K562 (cell line): Measurements from ENCODE around the gene CCDC184. TPM values are rescaled to one million over a fixed set of nuclear protein-coding genes. Genes with fewer than 3 reads are reported as not detected.

ENCODE experiments used
- ATAC-seq: fragments of 200-7000 bp; cut with Tn5 transposase; 3 replicates; pipeline ENCODE4 v1.9.1; 2020; ENCODE audit warnings: moderate library complexity
- BruUV-seq: library from RNA; stranded (reverse); fragments of 400-500 nt; replicated peaks from 2 replicates; lab custom pipeline; 2021; lab: Mats Ljungman, UMichigan
- CTCF ChIA-PET: fragments of 300-600 bp; formaldehyde crosslinking; extraction: SDS; loops from one replicate; lab custom pipeline; 2021; ENCODE audit warnings: low intra/inter-chr PET ratio; lab: Yijun Ruan, JAX
- POLR2A ChIA-PET: fragments of 300-600, 350-650 bp; sonication (Branson Sonifier 250); formaldehyde crosslinking; extraction: SDS; loops from one replicate; lab custom pipeline; 2021; ENCODE audit warnings: antibody characterized with exemption, inconsistent platforms; lab: Yijun Ruan, JAX
- DNase-seq, 4 experiments: peaks; one replicate each; pipeline versions ENCODE4 v3.0.0 to v3.0.0-alpha.2; 2011 to 2018; ENCODE audit warnings: low spot score in 3 of 4, mixed read lengths in 3 of 4; ENCODE audit errors: extremely low read depth in 1 of 4
- FAIRE-seq: peaks from 2 replicates; lab custom pipeline; 2011; peaks lifted over from hg19 to GRCh38; lab: Jason Lieb, UNC
- H2AFZ ChIP-seq: 2 replicates; pipeline ENCODE4 v1.6.0; 2011; ENCODE audit warnings: low read depth, low read length, control low read depth, inconsistent platforms
- H3K27ac ChIP-seq: fragments of 200-600 bp; 3 replicates; pipeline ENCODE4 v1.8.0; 2011; ENCODE audit warnings: low read depth, mild to moderate bottlenecking, control low read depth, inconsistent platforms, low read length, moderate library complexity, mixed read lengths; ENCODE audit errors: extremely low read depth
- H3K27me3 ChIP-seq, 2 experiments: fragments of 300-600 bp in 1 of 2; 2 replicates in 1 of 2; 3 replicates in 1 of 2; pipeline versions ENCODE4 v1.6.0 to v1.8.0; 2011; ENCODE audit warnings: inconsistent platforms in 2 of 2, low read length in 2 of 2, mild to moderate bottlenecking in 1 of 2, mixed read lengths in 1 of 2, moderate library complexity in 1 of 2; ENCODE audit not compliant: control insufficient read depth in 2 of 2, insufficient read depth in 2 of 2
- H3K36me3 ChIP-seq: fragments of 300-600 bp; 3 replicates; pipeline ENCODE4 v1.8.0; 2011; ENCODE audit warnings: mild to moderate bottlenecking, low read length, inconsistent platforms; ENCODE audit not compliant: control insufficient read depth, insufficient read depth
- H3K4me1 ChIP-seq, 2 experiments: fragments of 200-600 bp in 1 of 2; replicated peaks in 1 of 2; 2 replicates in 1 of 2; 3 replicates in 1 of 2; pipeline versions ENCODE4 v1.5.1 to v1.8.0; 2011; ENCODE audit warnings: inconsistent platforms in 2 of 2, low read length in 2 of 2, mild to moderate bottlenecking in 1 of 2, mixed read lengths in 1 of 2, moderate library complexity in 1 of 2; ENCODE audit not compliant: control insufficient read depth in 2 of 2, insufficient read depth in 2 of 2
- H3K4me2 ChIP-seq: 2 replicates; pipeline ENCODE4 v1.6.1; 2011; ENCODE audit warnings: low read length, control low read depth, inconsistent platforms, mixed read lengths; ENCODE audit not compliant: insufficient read depth
- H3K4me3 ChIP-seq: fragments of 200-600 bp; sonication (generic), shearing (Covaris generic); 2 replicates; pipeline ENCODE4 v1.5.1; 2016; ENCODE audit warnings: control low read depth, inconsistent platforms
- H3K79me2 ChIP-seq: fragments of 200-600 bp; 3 replicates; pipeline ENCODE4 v1.8.0; 2011; ENCODE audit warnings: low read length, inconsistent platforms; ENCODE audit not compliant: control insufficient read depth, insufficient read depth
- H3K9ac ChIP-seq, 2 experiments: 2 replicates each; pipeline versions ENCODE4 v1.6.0 to v1.6.1; 2011; ENCODE audit warnings: low read depth in 2 of 2, low read length in 2 of 2, control low read depth in 1 of 2, inconsistent platforms in 1 of 2, mild to moderate bottlenecking in 1 of 2, mixed read lengths in 1 of 2; ENCODE audit not compliant: insufficient read depth in 1 of 2
- H3K9me1 ChIP-seq: one replicate; pipeline ENCODE4 v1.6.0; 2011; ENCODE audit warnings: inconsistent platforms, mild to moderate bottlenecking, low read length, moderate library complexity; ENCODE audit not compliant: control insufficient read depth, insufficient read depth
- H3K9me3 ChIP-seq: replicated peaks from 2 replicates; pipeline ENCODE4 v1.5.1; 2011; ENCODE audit warnings: low read depth, low read length, inconsistent platforms; ENCODE audit not compliant: control insufficient read depth, insufficient read depth
- H4K20me1 ChIP-seq: replicated peaks from 2 replicates; pipeline ENCODE4 v1.6.1; 2011; ENCODE audit warnings: low read length, inconsistent platforms, mixed read lengths; ENCODE audit not compliant: control insufficient read depth, insufficient read depth
- ASH1L ChIP-seq: fragments of 450-650 bp; IDR thresholded peaks from 2 replicates; pipeline ENCODE4 v1.6.1; 2018; ENCODE audit warnings: borderline replicate concordance, mild to moderate bottlenecking, low read depth; ENCODE audit not compliant: partially characterized antibody
- ATF2 ChIP-seq: sonication (generic); formaldehyde crosslinking; IDR thresholded peaks from 2 replicates; pipeline ENCODE4 v1.8.1; 2022; ENCODE audit warnings: missing genetic modification reagents
- BHLHE40 ChIP-seq: IDR thresholded peaks from 2 replicates; pipeline ENCODE4 v1.6.1; 2011; ENCODE audit warnings: low read length, improper control_type of control experiment
- C11orf30 ChIP-seq: fragments of 450-650 bp; IDR thresholded peaks from 2 replicates; pipeline ENCODE4 v1.6.1; 2016; ENCODE audit warnings: low read depth, mild to moderate bottlenecking
- FOXJ3 ChIP-seq: sonication (generic); formaldehyde crosslinking; IDR thresholded peaks from 2 replicates; pipeline ENCODE4 v1.4.0; 2020; ENCODE audit warnings: mild to moderate bottlenecking, missing genetic modification reagents
- HNRNPH1 ChIP-seq: fragments of 200-400 bp; formaldehyde crosslinking; optimal IDR thresholded peaks from 2 replicates; pipeline ENCODE3; 2017; ENCODE audit warnings: low read depth, mild to moderate bottlenecking, low read length, moderate library complexity
- LEF1 ChIP-seq: fragments of 450-650 bp; IDR thresholded peaks from 2 replicates; pipeline ENCODE4 v1.6.1; 2016; ENCODE audit warnings: mild to moderate bottlenecking
- MEIS2 ChIP-seq: fragments of 450-650 bp; IDR thresholded peaks from 2 replicates; pipeline ENCODE4 v1.6.1; 2014; ENCODE audit warnings: mild to moderate bottlenecking; ENCODE audit not compliant: partially characterized antibody
- RBM15 ChIP-seq: fragments of 200-400 bp; formaldehyde crosslinking; IDR thresholded peaks from 2 replicates; pipeline ENCODE4 v1.6.1; 2018; ENCODE audit warnings: mild to moderate bottlenecking, low read length, moderate library complexity; ENCODE audit not compliant: insufficient read depth
- ZBTB26 ChIP-seq: fragments of 450-650 bp; formaldehyde crosslinking; IDR thresholded peaks from 2 replicates; pipeline ENCODE4 v1.4.0; 2022; ENCODE audit warnings: missing genetic modification characterization
- ZFP30 ChIP-seq: fragments of 250-450 bp; sonication (Bioruptor Pico); IDR thresholded peaks from 2 replicates; pipeline ENCODE4 v1.8.0; 2022; ENCODE audit warnings: moderate library complexity, mild to moderate bottlenecking, inconsistent platforms, borderline replicate concordance
- ZFP91 ChIP-seq: sonication (generic); formaldehyde crosslinking; IDR thresholded peaks from 2 replicates; pipeline ENCODE4 v1.8.0; 2022; ENCODE audit warnings: mild to moderate bottlenecking, missing genetic modification reagents
- ZNF134 ChIP-seq: fragments of 250-450 bp; sonication (Bioruptor Pico); conservative IDR thresholded peaks from 2 replicates; pipeline ENCODE4 v1.4.0; 2020
- ZNF609 ChIP-seq: sonication (generic); formaldehyde crosslinking; IDR thresholded peaks from 2 replicates; pipeline ENCODE4 v1.8.1; 2023; ENCODE audit warnings: missing genetic modification reagents, mild to moderate bottlenecking, borderline replicate concordance
- WGBS: fragments of 100-300 bp; shearing (Covaris generic); methylation state at CpG from one replicate; pipeline ENCODE4 v1.1.6; 2016; ENCODE audit warnings: low coverage, mixed read lengths; ENCODE audit not compliant: insufficient coverage; ENCODE audit errors: missing lambda C conversion rate; 5-methylcytosine and 5-hydroxymethylcytosine counted together
- in situ Hi-C: fragments of 300-500 bp; cut with MboI; formaldehyde crosslinking; loops from 4 replicates; pipeline ENCODE4 v1.15.0; 2018; ENCODE audit warnings: inconsistent platforms, mixed read lengths
- intact Hi-C: fragments of 100-400 bp; cut with micrococcal nuclease; formaldehyde crosslinking; loops from 2 replicates; pipeline ENCODE4 v1.14.2; 2022
- polyA plus RNA-seq, 8 experiments: library from polyadenylated mRNA; depleted of rRNA in 4 of 8; stranded (reverse) in 5 of 8; unstranded in 3 of 8; fragments of >200 nt; fragmentation: Nextera tagmentation in 2 of 8; fragmentation: Illumina TruSeq in 1 of 8; extraction: Ambion mirVana in 2 of 8; extraction: Trizol in 1 of 8; gene quantifications; 2 replicates each; pipeline versions ENCODE4 v1.2.1 to v1.2.3, GENCODE V29; 2011 to 2014; ENCODE audit warnings: inconsistent platforms in 1 of 8, missing spikeins in 1 of 8
- total RNA-seq, 7 experiments: library from RNA; depleted of rRNA in 6 of 7; stranded (reverse); fragments of >200 nt in 6 of 7; fragmentation: Illumina TruSeq in 2 of 7; extraction: Trizol in 2 of 7; gene quantifications; 2 replicates each; pipeline versions ENCODE4 v1.2.1 to v1.2.3, GENCODE V29; 2011 to 2021; ENCODE audit warnings: low replicate concordance in 1 of 7

Gene CCDC184
- total and polyA plus RNA-seq, 9 of the 15 experiments (the other 6 are each of a cell fraction or from before 2014, with no cell fraction given), result 0.09 TPM; not detected in 8

- Histone ChIP-seq H3K79me2 (peaks cover 13% of the 10 kb centered on the region; the same call in 2 of the 3 replicates), H3K36me3 (no peaks in the 10 kb centered on the region), H3K27ac (no peak overlapping the region), H2AFZ (peak overlapping the region; percentile 54; the same call in 1 of the 2 replicates), H4K20me1 (no peaks in the 10 kb centered on the region), H3K9ac (peak overlapping the region in 1 of 2 experiments; percentile 43; a peak in 2 of 4 replicates), H3K9me3 (no peaks in the 10 kb centered on the region), H3K4me1 (peaks cover 4 to 7% of the 10 kb centered on the region in 2 experiments), H3K9me1 (no peaks in the 10 kb centered on the region), H3K27me3 (no peaks in the 10 kb centered on the region), H3K4me2 (no peak overlapping the region), H3K4me3 (no peak overlapping the region)
- 57% methylated on average over 2 of the region's 2 CpGs for WGBS
- in situ Hi-C loops (loop anchor here (10.0 kb wide), 1 partner anchor 196 kb away; the partner anchor contains the start of gene TMEM106C), intact Hi-C loops (loop anchor here (10.0 kb wide), 2 partner anchors 166 to 446 kb away; no protein-coding TSS in a partner anchor)
- BruUV-seq, result no TSS peak
- CTCF ChIA-PET, result no interaction called here
- DNase-seq, result peak in 1 of 4 experiments; percentile 37
- POLR2A ChIA-PET, result no interaction called here
- no peak for FAIRE-seq
- no peak for ATAC-seq
- TF ChIP-seq ZBTB26 (CRISPR knock-in tag) (no peak), RBM15 (no peak), ZNF609 (no peak), MEIS2 (no peak), BHLHE40 (no peak), ZFP30 (CRISPR knock-in tag) (no peak), HNRNPH1 (no peak), ZFP91 (CRISPR knock-in tag) (no peak), ZNF134 (peak; percentile 83), C11orf30 (no peak), ATF2 (no peak), LEF1 (no peak), FOXJ3 (CRISPR knock-in tag) (no peak), ASH1L (no peak)
Measured at GRCh38 chr12:48160807-48161206, 22.6 kb upstream of the CCDC184 start.
